ENCODE measurements around the gene PCDHGB5. TPM values are rescaled to one million over a fixed set of nuclear protein-coding genes. Genes with fewer than 3 reads are reported as not detected.

The PCDHGB5 gene
- total and polyA plus RNA-seq, 12 donors = 0.40 to 15.3 (median 9.3) TPM

GRCh38 chr5:141398608-141399007 is 861 bp downstream of the PCDHGB5 start:
- Histone ChIP-seq H3K27ac (no peak overlapping the region), H3K27me3 (no peaks in the 10 kb centered on the region), H3K36me3 (replicated peaks in 1 of 2) (no peaks in the 10 kb centered on the region), H3K4me1 (replicated peaks in 1 of 2) (no peaks in the 10 kb centered on the region), H3K4me3 (no peak overlapping the region), H3K9me3 (replicated peaks in 1 of 3) (peaks cover 5 to 42% (median 8%) of the 10 kb centered on the region in 3 donors)
- 19 to 44% (median 23%) methylated on average over 9 to 15 of the region's 15 CpGs for WGBS, 4 donors
- TF ChIP-seq POLR2A (IDR thresholded peaks at IDR 0.05) (no peak), CTCF (IDR thresholded peaks at IDR 0.05) (no peak)
- no peak for DNase-seq
- intact Hi-C loops (cut with DNase I) = no loop called here

- H3K27me3 ChIP-seq = no peaks in the 10 kb centered on the region
- no peak overlapping the region for H3K4me3 ChIP-seq
- H3K4me1 ChIP-seq (replicated peaks in 1 of 2) = no peaks in the 10 kb centered on the region
- peaks cover 5 to 44% (median 8%) of the 10 kb centered on the region in 3 donors for H3K9me3 ChIP-seq (replicated peaks in 1 of 3)
- DNase-seq = no peak
- intact Hi-C loops (cut with DNase I) = no loop called here
- no peak for TF ChIP-seq POLR2A (IDR thresholded peaks at IDR 0.05)
- no peak for TF ChIP-seq CTCF (IDR thresholded peaks at IDR 0.05)
- H3K27ac ChIP-seq = no peak overlapping the region
- no peaks in the 10 kb centered on the region for H3K36me3 ChIP-seq (replicated peaks in 1 of 2)
- 19 to 24% (median 21%) methylated on average over 3 to 61 of the region's 61 CpGs for WGBS, 4 donors
Measured at GRCh38 chr5:141399555-141400258, 2.0 kb downstream of the PCDHGB5 start.

GRCh38 chr5:141402553-141403243 is 5.0 kb downstream of the PCDHGB5 start, which contains the start of gene PCDHGA9:
PCDHGA9 (plus strand) TSS chr5:141402778; CDS start chr5:141402953, 175 bp downstream.
- WGBS, 4 donors = 10 to 14% (median 11%) methylated on average over 10 to 27 of the region's 27 CpGs
- Histone ChIP-seq H3K27me3 (no peaks in the 10 kb centered on the region), H3K27ac (no peak within 1 kb of the TSS), H3K36me3 (replicated peaks in 1 of 2) (no peaks in the 10 kb centered on the region), H3K9me3 (replicated peaks in 1 of 3) (peaks cover 0 to 64% (median 8%) of the 10 kb centered on the region in 3 donors), H3K4me3 (peak within 1 kb of the TSS in 1 of 4 donors; percentile 41), H3K4me1 (replicated peaks in 1 of 2) (no peaks in the 10 kb centered on the region)
- intact Hi-C loops (cut with DNase I) = no loop called here
- peak in 3 of 6 experiments; percentile 32 to 37 (median 34) for TF ChIP-seq CTCF (IDR thresholded peaks at IDR 0.05)
- no peak for TF ChIP-seq POLR2A (IDR thresholded peaks at IDR 0.05)
- DNase-seq = peak in 2 of 7 donors; percentile 34 to 42

GRCh38 chr5:141403387-141403786 is 5.6 kb downstream of the PCDHGB5 start:
- WGBS, 4 donors = 23 to 32% (median 25%) methylated on average over 20 to 22 of the region's 22 CpGs
- Histone ChIP-seq H3K27ac (no peak overlapping the region), H3K9me3 (replicated peaks in 1 of 3) (peaks cover 0 to 66% (median 8%) of the 10 kb centered on the region in 3 donors), H3K27me3 (no peaks in the 10 kb centered on the region), H3K4me3 (peak overlapping the region in 1 of 4 donors; percentile 41), H3K4me1 (replicated peaks in 1 of 2) (no peaks in the 10 kb centered on the region), H3K36me3 (replicated peaks in 1 of 2) (no peaks in the 10 kb centered on the region)
- TF ChIP-seq CTCF (IDR thresholded peaks at IDR 0.05) = no peak
- TF ChIP-seq POLR2A (IDR thresholded peaks at IDR 0.05) = no peak
- no peak for DNase-seq
- intact Hi-C loops (cut with DNase I) = no loop called here
